ENCODE results near the gene CACNA1D.

CACNA1D gene

DNA sequence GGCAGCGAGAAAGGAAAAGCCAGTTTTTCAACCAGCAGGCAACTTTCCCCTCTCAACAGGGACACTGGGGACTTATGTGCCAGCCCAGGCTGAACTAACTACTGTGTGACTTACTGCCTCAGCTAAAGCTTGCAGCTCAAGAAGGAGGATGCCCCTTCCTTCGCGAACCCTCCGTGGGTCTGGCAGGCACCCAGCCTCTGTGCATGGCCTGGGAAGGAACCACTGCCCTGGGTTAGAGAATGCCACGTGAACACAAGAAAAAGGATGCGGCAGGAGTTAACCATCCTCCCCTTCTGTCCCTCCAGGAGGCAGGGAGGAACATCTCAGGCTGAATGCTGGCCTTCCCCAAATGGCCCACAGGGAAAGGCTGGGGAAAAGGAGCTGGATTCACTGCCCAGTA is 322.8 kb downstream of the CACNA1D start:
- Histone ChIP-seq H3K9ac (ENCODE audit: low read length in 5 of 5) (no peak overlapping the region), H3K27ac (ENCODE audit: low read depth, low read length) (no peak overlapping the region), H3K36me3 (ENCODE audit: control insufficient read depth in 5 of 5, insufficient read depth in 5 of 5, low read length in 5 of 5) (no peaks in the 10 kb centered on the region)

GRCh38 chr3:53817809-53818208 is 323.4 kb downstream of the CACNA1D start:
- Histone ChIP-seq H3K4me1 (ENCODE audit: control insufficient read depth in 5 of 5, insufficient read depth in 5 of 5, low read length in 5 of 5) (no peaks in the 10 kb centered on the region), H3K4me3 (ENCODE audit: low read depth in 1 of 5, low read length in 5 of 5) (no peak overlapping the region), H3K27ac (ENCODE audit: low read depth, low read length) (no peak overlapping the region), H3K9ac (ENCODE audit: low read length in 5 of 5) (no peak overlapping the region), H3K9me3 (ENCODE audit: control insufficient read depth in 5 of 5, low read length in 5 of 5) (no peaks in the 10 kb centered on the region), H3K36me3 (ENCODE audit: control insufficient read depth in 5 of 5, insufficient read depth in 5 of 5, low read length in 5 of 5) (no peaks in the 10 kb centered on the region), H3K27me3 (ENCODE audit: control insufficient read depth in 5 of 5, insufficient read depth in 4 of 5, low read length in 5 of 5) (peaks cover 0 to 5% (median 0%) of the 10 kb centered on the region in 5 donors)

More for the DNA sequence above, 322.8 kb downstream of the CACNA1D start:
- Histone ChIP-seq H3K27me3 (ENCODE audit: control insufficient read depth in 5 of 5, insufficient read depth in 4 of 5, low read length in 5 of 5) (peaks cover 0 to 5% (median 0%) of the 10 kb centered on the region in 5 donors), H3K4me1 (ENCODE audit: control insufficient read depth in 5 of 5, insufficient read depth in 5 of 5, low read length in 5 of 5) (no peaks in the 10 kb centered on the region), H3K9me3 (ENCODE audit: control insufficient read depth in 5 of 5, low read length in 5 of 5) (no peaks in the 10 kb centered on the region), H3K4me3 (ENCODE audit: low read depth in 1 of 5, low read length in 5 of 5) (no peak overlapping the region)

DNA sequence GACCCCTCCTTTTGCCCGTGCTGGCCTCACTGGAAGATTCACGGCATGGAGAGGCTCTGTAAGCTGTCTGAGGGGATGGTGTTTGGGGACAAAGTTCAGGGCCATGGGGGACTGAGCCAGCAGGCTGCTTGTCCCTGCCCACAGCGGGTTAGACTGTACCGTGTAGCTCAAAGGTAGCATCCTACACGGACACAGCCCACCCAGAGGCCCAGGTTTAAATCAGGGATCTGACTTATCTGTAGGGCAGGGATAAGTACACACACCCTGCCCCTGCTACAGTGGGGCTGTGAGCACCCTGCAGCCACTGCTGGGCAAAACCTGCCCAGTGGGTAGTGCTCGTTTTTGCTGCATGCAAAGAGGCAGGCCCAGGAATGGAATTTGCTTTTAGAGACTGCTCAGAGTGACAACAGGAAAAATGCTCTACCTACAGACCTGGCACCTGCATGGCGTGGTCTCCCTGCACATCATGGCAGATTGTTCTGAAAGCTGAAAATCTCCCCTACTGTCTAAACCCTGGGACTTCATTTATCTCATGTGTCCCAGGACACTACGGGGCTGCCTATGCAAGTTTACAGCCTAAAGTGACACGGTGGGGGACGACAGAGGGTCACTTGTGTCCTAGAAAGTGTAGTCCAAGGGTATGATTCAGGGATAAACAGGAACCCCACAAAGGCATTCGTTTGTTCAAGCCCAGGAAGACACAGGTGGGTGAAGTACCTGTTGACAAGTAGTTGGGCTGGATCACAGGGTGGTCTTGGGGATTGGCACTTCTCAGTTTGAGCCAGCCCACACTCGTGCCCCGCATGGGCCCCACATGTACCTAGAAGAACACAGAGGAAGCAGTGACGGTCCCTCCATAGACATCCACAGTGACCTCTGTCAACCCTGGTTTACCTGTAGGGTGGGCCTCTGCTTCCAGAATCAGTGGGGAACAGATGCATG is 324.1 kb downstream of the CACNA1D start:
- Histone ChIP-seq H3K27ac (ENCODE audit: low read depth, low read length) (no peak overlapping the region), H3K36me3 (ENCODE audit: control insufficient read depth in 5 of 5, insufficient read depth in 5 of 5, low read length in 5 of 5) (no peaks in the 10 kb centered on the region), H3K4me3 (ENCODE audit: low read depth in 1 of 5, low read length in 5 of 5) (no peak overlapping the region), H3K9me3 (ENCODE audit: control insufficient read depth in 5 of 5, low read length in 5 of 5) (no peaks in the 10 kb centered on the region), H3K27me3 (ENCODE audit: control insufficient read depth in 5 of 5, insufficient read depth in 4 of 5, low read length in 5 of 5) (peaks cover 0 to 5% (median 0%) of the 10 kb centered on the region in 5 donors), H3K9ac (ENCODE audit: low read length in 5 of 5) (no peak overlapping the region), H3K4me1 (ENCODE audit: control insufficient read depth in 5 of 5, insufficient read depth in 5 of 5, low read length in 5 of 5) (no peaks in the 10 kb centered on the region)

GRCh38 chr3:53819163-53819868 is 324.9 kb downstream of the CACNA1D start:
- Histone ChIP-seq H3K27ac (ENCODE audit: low read depth, low read length) (no peak overlapping the region), H3K27me3 (ENCODE audit: control insufficient read depth in 5 of 5, insufficient read depth in 4 of 5, low read length in 5 of 5) (peaks cover 0 to 5% (median 0%) of the 10 kb centered on the region in 5 donors), H3K9ac (ENCODE audit: low read length in 5 of 5) (no peak overlapping the region), H3K4me3 (ENCODE audit: low read depth in 1 of 5, low read length in 5 of 5) (no peak overlapping the region), H3K9me3 (ENCODE audit: control insufficient read depth in 5 of 5, low read length in 5 of 5) (no peaks in the 10 kb centered on the region), H3K4me1 (ENCODE audit: control insufficient read depth in 5 of 5, insufficient read depth in 5 of 5, low read length in 5 of 5) (no peaks in the 10 kb centered on the region), H3K36me3 (ENCODE audit: control insufficient read depth in 5 of 5, insufficient read depth in 5 of 5, low read length in 5 of 5) (no peaks in the 10 kb centered on the region)

- Histone ChIP-seq H3K27me3 (ENCODE audit: control insufficient read depth in 5 of 5, insufficient read depth in 4 of 5, low read length in 5 of 5) (peaks cover 0 to 5% (median 0%) of the 10 kb centered on the region in 5 donors), H3K9me3 (ENCODE audit: control insufficient read depth in 5 of 5, low read length in 5 of 5) (no peaks in the 10 kb centered on the region), H3K4me1 (ENCODE audit: control insufficient read depth in 5 of 5, insufficient read depth in 5 of 5, low read length in 5 of 5) (no peaks in the 10 kb centered on the region), H3K27ac (ENCODE audit: low read depth, low read length) (no peak overlapping the region), H3K9ac (ENCODE audit: low read length in 5 of 5) (no peak overlapping the region), H3K4me3 (ENCODE audit: low read depth in 1 of 5, low read length in 5 of 5) (no peak overlapping the region), H3K36me3 (ENCODE audit: control insufficient read depth in 5 of 5, insufficient read depth in 5 of 5, low read length in 5 of 5) (no peaks in the 10 kb centered on the region)
Observed at GRCh38 chr3:53820084-53820483, 325.7 kb downstream of the CACNA1D start.

GRCh38 chr3:53820756-53821580 is 326.6 kb downstream of the CACNA1D start:
- H3K9me3 ChIP-seq (ENCODE audit: control insufficient read depth in 5 of 5, low read length in 5 of 5) = no peaks in the 10 kb centered on the region
- no peak overlapping the region for H3K27ac ChIP-seq (ENCODE audit: low read depth, low read length)
- H3K36me3 ChIP-seq (ENCODE audit: control insufficient read depth in 5 of 5, insufficient read depth in 5 of 5, low read length in 5 of 5) = no peaks in the 10 kb centered on the region
- H3K4me1 ChIP-seq (ENCODE audit: control insufficient read depth in 5 of 5, insufficient read depth in 5 of 5, low read length in 5 of 5) = no peaks in the 10 kb centered on the region
- no peak overlapping the region for H3K9ac ChIP-seq (ENCODE audit: low read length in 5 of 5)
- peaks cover 0 to 2% (median 0%) of the 10 kb centered on the region in 5 donors for H3K27me3 ChIP-seq (ENCODE audit: control insufficient read depth in 5 of 5, insufficient read depth in 4 of 5, low read length in 5 of 5)
- no peak overlapping the region for H3K4me3 ChIP-seq (ENCODE audit: low read depth in 1 of 5, low read length in 5 of 5)

DNA sequence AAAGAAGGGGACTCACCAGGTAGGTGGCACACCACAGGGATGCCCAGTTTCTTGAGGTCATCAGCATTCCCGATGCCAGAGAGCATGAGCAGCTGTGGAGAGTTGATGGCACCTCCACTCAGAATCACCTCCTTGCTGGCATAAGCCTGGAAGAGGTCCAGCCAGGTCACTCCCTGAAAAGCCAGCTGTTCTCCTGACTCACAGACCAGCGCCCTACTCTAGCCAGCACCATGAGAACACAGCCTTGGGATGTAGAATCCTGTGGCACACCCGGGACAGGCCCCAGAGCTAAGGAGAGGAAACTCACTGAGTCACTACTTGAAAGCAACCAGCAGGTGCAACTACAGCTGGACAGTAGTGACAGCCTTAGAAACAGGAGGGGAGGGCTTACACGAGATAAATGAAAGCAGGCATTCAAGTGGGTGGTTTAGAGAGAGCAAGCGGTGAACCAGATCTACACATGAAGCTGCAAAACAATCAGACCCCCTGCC is 327.3 kb downstream of the CACNA1D start:
- H3K4me3 ChIP-seq (ENCODE audit: low read depth in 1 of 5, low read length in 5 of 5) = no peak overlapping the region
- H3K27me3 ChIP-seq (ENCODE audit: control insufficient read depth in 5 of 5, insufficient read depth in 4 of 5, low read length in 5 of 5) = peaks cover 0 to 2% (median 0%) of the 10 kb centered on the region in 5 donors
- H3K36me3 ChIP-seq (ENCODE audit: control insufficient read depth in 5 of 5, insufficient read depth in 5 of 5, low read length in 5 of 5) = no peaks in the 10 kb centered on the region
- no peak overlapping the region for H3K27ac ChIP-seq (ENCODE audit: low read depth, low read length)
- no peak overlapping the region for H3K9ac ChIP-seq (ENCODE audit: low read length in 5 of 5)
- H3K9me3 ChIP-seq (ENCODE audit: control insufficient read depth in 5 of 5, low read length in 5 of 5) = no peaks in the 10 kb centered on the region
- H3K4me1 ChIP-seq (ENCODE audit: control insufficient read depth in 5 of 5, insufficient read depth in 5 of 5, low read length in 5 of 5) = no peaks in the 10 kb centered on the region

DNA sequence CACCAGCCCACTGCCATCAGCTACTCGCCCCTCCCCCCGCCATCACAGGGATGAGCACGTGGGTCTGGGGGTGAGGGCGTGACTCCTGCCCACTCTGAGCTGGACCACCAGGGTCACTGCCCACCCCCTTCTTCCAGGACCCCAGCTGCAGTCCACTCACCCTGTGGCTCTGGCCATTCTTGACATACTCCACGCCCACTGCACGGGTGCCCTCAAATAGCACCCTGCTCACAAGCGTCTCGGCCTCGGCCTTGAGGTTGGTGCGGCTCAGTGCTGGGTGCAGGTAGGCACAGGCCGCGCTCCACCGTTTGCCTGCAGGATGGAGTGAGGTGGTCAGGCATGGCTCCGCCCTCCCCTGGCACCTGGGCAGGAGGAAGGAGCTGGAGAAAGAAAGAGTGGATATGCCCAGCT is 327.9 kb downstream of the CACNA1D start:
- peaks cover 0 to 2% (median 0%) of the 10 kb centered on the region in 5 donors for H3K27me3 ChIP-seq (ENCODE audit: control insufficient read depth in 5 of 5, insufficient read depth in 4 of 5, low read length in 5 of 5)
- H3K9ac ChIP-seq (ENCODE audit: low read length in 5 of 5) = no peak overlapping the region
- H3K36me3 ChIP-seq (ENCODE audit: control insufficient read depth in 5 of 5, insufficient read depth in 5 of 5, low read length in 5 of 5) = no peaks in the 10 kb centered on the region
- H3K9me3 ChIP-seq (ENCODE audit: control insufficient read depth in 5 of 5, low read length in 5 of 5) = no peaks in the 10 kb centered on the region
- H3K27ac ChIP-seq (ENCODE audit: low read depth, low read length) = no peak overlapping the region
- no peak overlapping the region for H3K4me3 ChIP-seq (ENCODE audit: low read depth in 1 of 5, low read length in 5 of 5)
- no peaks in the 10 kb centered on the region for H3K4me1 ChIP-seq (ENCODE audit: control insufficient read depth in 5 of 5, insufficient read depth in 5 of 5, low read length in 5 of 5)

DNA sequence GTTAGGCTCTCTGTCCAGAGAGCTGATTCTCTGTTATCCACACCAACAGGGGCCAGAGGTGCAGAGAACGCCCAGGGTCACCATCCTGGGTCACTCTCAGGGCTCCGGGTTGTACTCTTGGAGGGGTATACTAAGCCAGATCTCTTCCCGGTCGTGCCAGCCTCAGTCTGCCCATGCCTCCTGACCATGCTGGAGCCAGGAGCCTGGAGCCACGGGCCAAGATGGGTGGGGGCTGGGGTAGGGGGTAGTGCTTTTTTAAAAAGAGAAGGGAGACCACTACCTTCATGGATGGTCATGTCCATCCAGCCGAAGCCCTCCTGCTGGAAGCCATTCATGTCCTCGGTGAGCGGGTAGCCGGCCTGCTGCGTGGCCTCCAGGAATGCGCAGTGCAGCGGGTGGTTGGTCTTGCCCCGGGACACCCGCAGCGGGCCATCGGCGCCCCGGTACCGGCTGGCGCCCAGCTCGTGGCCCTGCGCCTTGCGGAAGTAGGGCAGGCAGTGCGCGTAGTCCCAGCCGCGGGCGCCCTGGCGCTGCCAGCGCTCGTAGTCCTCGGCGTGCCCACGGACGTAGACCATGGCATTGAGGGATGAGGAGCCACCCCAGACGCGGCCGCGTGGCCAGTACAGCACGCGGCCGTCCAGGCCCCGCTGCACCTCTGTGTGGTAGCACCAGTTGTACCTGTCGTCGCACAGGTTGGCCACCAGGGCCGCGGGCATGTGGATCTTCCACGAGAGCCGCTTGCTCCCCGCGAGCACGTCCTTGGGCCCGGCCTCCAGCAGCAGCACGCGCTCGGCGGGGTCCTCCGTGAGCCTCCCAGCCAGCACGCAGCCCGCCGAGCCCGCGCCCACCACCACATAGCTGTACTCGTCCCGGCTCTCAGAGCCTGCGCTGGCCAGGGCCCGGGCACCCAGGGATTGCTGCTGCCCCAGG is 328.9 kb downstream of the CACNA1D start:
- Histone ChIP-seq H3K9ac (ENCODE audit: low read length in 5 of 5) (no peak overlapping the region), H3K36me3 (ENCODE audit: control insufficient read depth in 5 of 5, insufficient read depth in 5 of 5, low read length in 5 of 5) (no peaks in the 10 kb centered on the region), H3K9me3 (ENCODE audit: control insufficient read depth in 5 of 5, low read length in 5 of 5) (no peaks in the 10 kb centered on the region), H3K4me1 (ENCODE audit: control insufficient read depth in 5 of 5, insufficient read depth in 5 of 5, low read length in 5 of 5) (no peaks in the 10 kb centered on the region), H3K4me3 (ENCODE audit: low read depth in 1 of 5, low read length in 5 of 5) (no peak overlapping the region), H3K27ac (ENCODE audit: low read depth, low read length) (no peak overlapping the region), H3K27me3 (ENCODE audit: control insufficient read depth in 5 of 5, insufficient read depth in 4 of 5, low read length in 5 of 5) (no peaks in the 10 kb centered on the region)
